Suprapubic skin (tissue), 4 donors: ENCODE data around the gene SMPD3.

ENCODE experiments used
- EP300 ChIP-seq: sonication (generic); formaldehyde crosslinking; IDR thresholded peaks from one replicate; pipeline ENCODE4 v1.6.1; 2017; ENCODE audit warnings: antibody characterized with exemption
- POLR2A ChIP-seq, 2 donors: fragments of 450-650 bp; IDR thresholded peaks; one replicate each; pipeline ENCODE4 v1.6.1; 2017; ENCODE audit warnings: antibody characterized with exemption in 2 of 2, mild to moderate bottlenecking in 2 of 2, moderate library complexity in 2 of 2
- POLR2AphosphoS5 ChIP-seq, 3 donors: sonication (generic); formaldehyde crosslinking; IDR thresholded peaks; one replicate each; pipeline ENCODE4 v1.6.1; 2017; ENCODE audit warnings: antibody characterized with exemption in 3 of 3
- TF ChIP-seq, protein P1 (sequence below), 2 donors: fragments of 200-600 bp in 1 of 2; fragments of 450-650 bp in 1 of 2; sonication (generic) in 1 of 2; IDR thresholded peaks; one replicate each; pipeline ENCODE4 v1.5.1; 2016 to 2019; ENCODE audit warnings: antibody characterized with exemption in 2 of 2, mild to moderate bottlenecking in 1 of 2, moderate library complexity in 1 of 2

DNA sequence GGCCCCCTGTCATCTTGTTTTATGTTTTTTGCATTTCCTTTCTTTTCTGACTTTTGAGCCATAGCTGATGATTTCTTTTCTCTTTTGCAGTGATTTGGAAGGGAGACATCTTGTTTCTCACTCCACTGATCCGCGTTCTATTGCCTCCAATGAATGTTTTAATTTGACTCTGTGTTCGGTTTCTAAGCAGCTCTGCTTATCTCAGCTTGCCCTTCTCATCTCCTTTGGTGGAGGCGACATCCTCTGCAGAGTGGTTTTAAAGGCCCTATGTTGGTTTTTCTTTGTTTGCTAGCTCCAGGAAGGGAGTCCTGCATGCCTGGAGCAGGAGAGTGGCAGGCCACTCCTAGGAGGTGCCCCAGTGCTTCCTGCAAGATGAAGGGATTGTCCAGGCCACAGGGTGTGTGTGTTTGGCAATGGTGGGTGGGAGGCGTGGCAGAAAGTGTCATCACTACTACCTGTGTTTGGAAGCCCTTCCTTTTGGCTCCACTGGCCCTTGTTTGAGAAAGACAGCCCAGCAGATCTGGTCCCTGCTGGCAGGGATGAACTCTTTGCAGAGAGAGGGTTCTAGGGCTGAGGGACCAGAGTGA lies 13.6 kb downstream of the SMPD3 start:
- TF ChIP-seq, protein P1, sequence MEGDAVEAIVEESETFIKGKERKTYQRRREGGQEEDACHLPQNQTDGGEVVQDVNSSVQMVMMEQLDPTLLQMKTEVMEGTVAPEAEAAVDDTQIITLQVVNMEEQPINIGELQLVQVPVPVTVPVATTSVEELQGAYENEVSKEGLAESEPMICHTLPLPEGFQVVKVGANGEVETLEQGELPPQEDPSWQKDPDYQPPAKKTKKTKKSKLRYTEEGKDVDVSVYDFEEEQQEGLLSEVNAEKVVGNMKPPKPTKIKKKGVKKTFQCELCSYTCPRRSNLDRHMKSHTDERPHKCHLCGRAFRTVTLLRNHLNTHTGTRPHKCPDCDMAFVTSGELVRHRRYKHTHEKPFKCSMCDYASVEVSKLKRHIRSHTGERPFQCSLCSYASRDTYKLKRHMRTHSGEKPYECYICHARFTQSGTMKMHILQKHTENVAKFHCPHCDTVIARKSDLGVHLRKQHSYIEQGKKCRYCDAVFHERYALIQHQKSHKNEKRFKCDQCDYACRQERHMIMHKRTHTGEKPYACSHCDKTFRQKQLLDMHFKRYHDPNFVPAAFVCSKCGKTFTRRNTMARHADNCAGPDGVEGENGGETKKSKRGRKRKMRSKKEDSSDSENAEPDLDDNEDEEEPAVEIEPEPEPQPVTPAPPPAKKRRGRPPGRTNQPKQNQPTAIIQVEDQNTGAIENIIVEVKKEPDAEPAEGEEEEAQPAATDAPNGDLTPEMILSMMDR (IDR thresholded peaks at IDR 0.05): no peak
- TF ChIP-seq POLR2A (IDR thresholded peaks at IDR 0.05): no peak
- TF ChIP-seq EP300: no peak
- TF ChIP-seq POLR2AphosphoS5 (IDR thresholded peaks at IDR 0.05): no peak
